Measurements from ENCODE around the gene NDUFA12.

NDUFA12 gene

GRCh38 chr12:94948232-94948810 lies 55.2 kb downstream of the NDUFA12 start:
- no peak for DNase-seq
- Histone ChIP-seq H3K36me3 (no peaks in the 10 kb centered on the region), H3K4me3 (ENCODE audit: low read depth, low read length) (no peak overlapping the region), H3K9me3 (no peaks in the 10 kb centered on the region), H3K27me3 (no peaks in the 10 kb centered on the region), H3K4me1 (no peaks in the 10 kb centered on the region)
- TF ChIP-seq CTCF (IDR thresholded peaks at IDR 0.05; ENCODE audit: low read depth, low read length): no peak

- no peak for DNase-seq
- H3K9me3 ChIP-seq: no peaks in the 10 kb centered on the region
- H3K4me3 ChIP-seq (ENCODE audit: low read depth, low read length): no peak overlapping the region
- H3K36me3 ChIP-seq: no peaks in the 10 kb centered on the region
- no peaks in the 10 kb centered on the region for H3K27me3 ChIP-seq
- TF ChIP-seq CTCF (IDR thresholded peaks at IDR 0.05; ENCODE audit: low read depth, low read length): no peak
- H3K4me1 ChIP-seq: no peaks in the 10 kb centered on the region
These were observed 60.8 kb downstream of the NDUFA12 start for GRCh38 chr12:94942663-94943062.

GRCh38 chr12:94941440-94941862 lies 62.0 kb downstream of the NDUFA12 start:
- no peak for TF ChIP-seq CTCF (IDR thresholded peaks at IDR 0.05; ENCODE audit: low read depth, low read length)
- Histone ChIP-seq H3K36me3 (no peaks in the 10 kb centered on the region), H3K4me1 (no peaks in the 10 kb centered on the region), H3K27me3 (no peaks in the 10 kb centered on the region), H3K4me3 (ENCODE audit: low read depth, low read length) (no peak overlapping the region), H3K9me3 (no peaks in the 10 kb centered on the region)
- peak; percentile 17 for DNase-seq

- no peak for TF ChIP-seq CTCF (IDR thresholded peaks at IDR 0.05; ENCODE audit: low read depth, low read length)
- H3K9me3 ChIP-seq: no peaks in the 10 kb centered on the region
- no peak for DNase-seq
- no peaks in the 10 kb centered on the region for H3K27me3 ChIP-seq
- no peaks in the 10 kb centered on the region for H3K36me3 ChIP-seq
- no peak overlapping the region for H3K4me3 ChIP-seq (ENCODE audit: low read depth, low read length)
- no peaks in the 10 kb centered on the region for H3K4me1 ChIP-seq
These were observed 62.7 kb downstream of the NDUFA12 start for GRCh38 chr12:94940771-94941170.

- TF ChIP-seq CTCF (IDR thresholded peaks at IDR 0.05; ENCODE audit: low read depth, low read length): no peak
- no peaks in the 10 kb centered on the region for H3K4me1 ChIP-seq
- no peaks in the 10 kb centered on the region for H3K9me3 ChIP-seq
- no peaks in the 10 kb centered on the region for H3K27me3 ChIP-seq
- DNase-seq: no peak
- H3K4me3 ChIP-seq (ENCODE audit: low read depth, low read length): no peak overlapping the region
- H3K36me3 ChIP-seq: no peaks in the 10 kb centered on the region
These were observed 64.9 kb downstream of the NDUFA12 start for GRCh38 chr12:94938583-94938982.

- TF ChIP-seq CTCF (IDR thresholded peaks at IDR 0.05; ENCODE audit: low read depth, low read length): no peak
- no peaks in the 10 kb centered on the region for H3K4me1 ChIP-seq
- peaks cover 6% of the 10 kb centered on the region; the same call in 1 of the 2 replicates for H3K27me3 ChIP-seq
- no peak for DNase-seq
- H3K36me3 ChIP-seq: no peaks in the 10 kb centered on the region
- H3K9me3 ChIP-seq: no peaks in the 10 kb centered on the region
- no peak overlapping the region for H3K4me3 ChIP-seq (ENCODE audit: low read depth, low read length)
These were observed 72.7 kb downstream of the NDUFA12 start for GRCh38 chr12:94930772-94931171.

Measured in BE2C (cell line).